Measurements from ENCODE around the gene MACO1. TPM values are rescaled to one million over a fixed set of nuclear protein-coding genes. Genes with fewer than 3 reads are reported as not detected.

Gene MACO1
- total and polyA plus RNA-seq, 2 of the 8 experiments (the other 6 are each of a cell fraction or from before 2014, with no cell fraction given): 3.5 to 15.1 TPM

- Histone ChIP-seq H3K36me3 (ENCODE audit: control insufficient read depth in 2 of 4, insufficient read depth in 4 of 4, low read length in 3 of 4) (no peaks in the 10 kb centered on the region), H3K27me3 (replicated peaks in 1 of 4; ENCODE audit: control insufficient read depth in 3 of 4, extremely low read depth in 1 of 4, insufficient read depth in 3 of 4, low read length in 3 of 4) (no peaks in the 10 kb centered on the region), H3K27ac (ENCODE audit: low read depth, low read length) (no peak overlapping the region), H2BK20ac (ENCODE audit: low read length) (no peak overlapping the region), H4K8ac (ENCODE audit: extremely low read depth, insufficient read depth, low read length) (no peak overlapping the region), H2BK120ac (replicated peaks; ENCODE audit: low read depth, low read length) (no peak overlapping the region), H2AK5ac (ENCODE audit: low read depth, low read length) (no peak overlapping the region), H4K20me1 (replicated peaks in 1 of 2; ENCODE audit: control insufficient read depth in 1 of 2, insufficient read depth in 2 of 2, low read length in 2 of 2) (peaks cover 0 to 2% of the 10 kb centered on the region in 2 experiments), H3K14ac (ENCODE audit: insufficient read length) (no peak overlapping the region), H4K91ac (replicated peaks; ENCODE audit: insufficient read length, low read length) (no peak overlapping the region), H2BK5ac (ENCODE audit: low read depth, low read length) (no peak overlapping the region), H3K56ac (replicated peaks; ENCODE audit: insufficient read length, low read depth, low read length) (no peak overlapping the region), H3K4me3 (ENCODE audit: extremely low read depth in 1 of 4, insufficient read depth in 2 of 4, low read depth in 3 of 4, low read length in 4 of 4) (no peak overlapping the region), H3K23ac (ENCODE audit: insufficient read length) (no peak overlapping the region), H3K18ac (ENCODE audit: extremely low read depth, low read length) (no peak overlapping the region), H2BK15ac (ENCODE audit: low read length) (no peak overlapping the region), H2AFZ (ENCODE audit: low read length) (no peak overlapping the region), H3K9ac (replicated peaks in 1 of 4; ENCODE audit: extremely low read depth in 1 of 4, low read depth in 3 of 4, low read length in 3 of 4) (no peak overlapping the region), H3K79me1 (ENCODE audit: low read depth, low read length) (no peaks in the 10 kb centered on the region; the same call in 1 of the 2 replicates), H3K4ac (replicated peaks; ENCODE audit: insufficient read length, low read depth, low read length) (no peak overlapping the region), H3K4me2 (ENCODE audit: insufficient read depth in 1 of 2, low read depth in 2 of 2, low read length in 2 of 2) (no peak overlapping the region), H3K79me2 (ENCODE audit: control insufficient read depth in 1 of 2, insufficient read depth in 2 of 2, low read length in 2 of 2) (no peaks in the 10 kb centered on the region; a peak in 1 of 4 replicates), H3K23me2 (ENCODE audit: low read depth, low read length) (no peaks in the 10 kb centered on the region), H3K4me1 (replicated peaks in 1 of 4; ENCODE audit: control insufficient read depth in 3 of 4, insufficient read depth in 4 of 4, low read length in 3 of 4) (no peaks in the 10 kb centered on the region), H2BK12ac (ENCODE audit: low read depth, low read length) (no peak overlapping the region), H4K5ac (ENCODE audit: insufficient read length, low read depth, low read length) (no peak overlapping the region), H3K9me3 (ENCODE audit: insufficient read depth in 2 of 2, low read depth in 1 of 2, low read length in 1 of 2) (no peaks in the 10 kb centered on the region)
- POLR2A ChIA-PET (ENCODE audit: partially characterized antibody): no interaction called here
- WGBS, 2 experiments (ENCODE audit: extremely low coverage in 1 of 2, insufficient coverage in 1 of 2, insufficient read length in 1 of 2, insufficient replicate concordance in 2 of 2, low coverage in 1 of 2, low lambda C conversion rate in 2 of 2, missing lambda C conversion rate in 1 of 2): 81% methylated on average over 1 of the region's 1 CpG; no CpG with 5 or more reads in 1 of the 2 experiments
- CTCF ChIA-PET (ENCODE audit: partially characterized antibody): interaction anchor here (0.7 to 2.3 kb wide), 2 partner anchors 17 to 315 kb away, joined by 3 to 7 read pairs; no protein-coding TSS in a partner anchor
- FAIRE-seq (no peak), DNase-seq (ENCODE audit: low read depth in 1 of 2, low spot score in 2 of 2) (no peak)
- no peak for TF ChIP-seq MAX (IDR thresholded peaks at IDR 0.05)
- no peak for TF ChIP-seq KDM4A (IDR thresholded peaks at IDR 0.05; ENCODE audit: low read depth, low read length, severe bottlenecking)
- no peak for TF ChIP-seq SAP30 (IDR thresholded peaks at IDR 0.05; ENCODE audit: insufficient read depth, insufficient replicate concordance, low read length)
- TF ChIP-seq ATF2 (IDR thresholded peaks at IDR 0.05; ENCODE audit: low read length): no peak
- TF ChIP-seq BACH1 (IDR thresholded peaks at IDR 0.05; ENCODE audit: low read length): no peak
- no peak for TF ChIP-seq SIX5 (IDR thresholded peaks at IDR 0.05; ENCODE audit: low read depth, low read length)
- TF ChIP-seq CTBP2 (IDR thresholded peaks at IDR 0.05; ENCODE audit: borderline replicate concordance, insufficient read depth, insufficient read length, low read length): no peak
- no peak for TF ChIP-seq TAF1 (IDR thresholded peaks at IDR 0.05; ENCODE audit: low read depth, low read length)
- TF ChIP-seq TCF12 (IDR thresholded peaks at IDR 0.05; ENCODE audit: low read depth, low read length): no peak
- no peak for TF ChIP-seq TBP (IDR thresholded peaks at IDR 0.05; ENCODE audit: low read depth, low read length)
- no peak for TF ChIP-seq HDAC6 (IDR thresholded peaks at IDR 0.05; ENCODE audit: low read depth, low read length)
- TF ChIP-seq CHD2 (IDR thresholded peaks at IDR 0.05; ENCODE audit: low read length): no peak
- TF ChIP-seq GABPA (IDR thresholded peaks at IDR 0.05; ENCODE audit: borderline replicate concordance, insufficient read depth, low read length): no peak
Measured at GRCh38 chr1:25467616-25468015, 36.9 kb downstream of the MACO1 start.
